H9 (cell line): ENCODE data around the gene ADAMTS6. TPM values are rescaled to one million over a fixed set of nuclear protein-coding genes. Genes with fewer than 3 reads are reported as not detected.

Source experiments
- DNase-seq: peaks from one replicate; pipeline ENCODE4 v3.0.0-alpha.2; 2017
- H2AFZ ChIP-seq: one replicate; pipeline ENCODE4 v1.6.1; 2013; ENCODE audit warnings: mild to moderate bottlenecking, low read length, control low read depth, moderate library complexity
- H2AK5ac ChIP-seq: 2 replicates; pipeline ENCODE4 v1.6.1; 2013; ENCODE audit warnings: low read length, control low read depth, mixed read lengths; ENCODE audit not compliant: insufficient read length
- H2BK120ac ChIP-seq: one replicate; pipeline ENCODE4 v1.6.1; 2013; ENCODE audit warnings: low read depth, mild to moderate bottlenecking, low read length, control low read depth, inconsistent platforms; ENCODE audit not compliant: poor library complexity, severe bottlenecking
- H2BK12ac ChIP-seq: 2 replicates; pipeline ENCODE4 v1.6.1; 2013; ENCODE audit warnings: low read length, control low read depth, mixed read lengths, low read depth; ENCODE audit not compliant: insufficient read length
- H2BK15ac ChIP-seq: 2 replicates; pipeline ENCODE4 v1.6.1; 2013; ENCODE audit warnings: low read depth, low read length, control low read depth
- H2BK20ac ChIP-seq: one replicate; pipeline ENCODE4 v1.6.1; 2013; ENCODE audit warnings: low read depth, mild to moderate bottlenecking, low read length, control low read depth, inconsistent platforms; ENCODE audit not compliant: poor library complexity, severe bottlenecking
- H2BK5ac ChIP-seq: 2 replicates; pipeline ENCODE4 v1.6.1; 2013; ENCODE audit warnings: low read length, control low read depth, mixed read lengths; ENCODE audit not compliant: insufficient read length
- H3K14ac ChIP-seq: 2 replicates; pipeline ENCODE4 v1.6.1; 2013; ENCODE audit warnings: low read length, control low read depth; ENCODE audit not compliant: insufficient read depth
- H3K18ac ChIP-seq: 2 replicates; pipeline ENCODE4 v1.6.1; 2013; ENCODE audit warnings: low read depth, mild to moderate bottlenecking, mixed read lengths, low read length, control low read depth; ENCODE audit not compliant: insufficient read length
- H3K23ac ChIP-seq: 2 replicates; pipeline ENCODE4 v1.6.1; 2013; ENCODE audit warnings: low read length, control low read depth, mixed read lengths, low read depth; ENCODE audit not compliant: insufficient read length
- H3K23me2 ChIP-seq: 2 replicates; pipeline ENCODE4 v1.6.1; 2013; ENCODE audit warnings: low read depth, mild to moderate bottlenecking, mixed read lengths, low read length, control low read depth; ENCODE audit not compliant: insufficient read length, poor library complexity, severe bottlenecking
- H3K27ac ChIP-seq: 2 replicates; pipeline ENCODE4 v1.5.1; 2013; ENCODE audit warnings: low read length, control low read depth, mixed read lengths, low read depth; ENCODE audit not compliant: insufficient read length
- H3K27me3 ChIP-seq: 2 replicates; pipeline ENCODE4 v1.6.1; 2013; ENCODE audit warnings: low read length, control low read depth, inconsistent platforms; ENCODE audit not compliant: insufficient read depth
- H3K4ac ChIP-seq: 2 replicates; pipeline ENCODE4 v1.6.1; 2013; ENCODE audit warnings: low read depth, mild to moderate bottlenecking, control low read depth, inconsistent platforms, low read length, moderate library complexity
- H3K4me1 ChIP-seq: 2 replicates; pipeline ENCODE4 v1.6.1; 2013; ENCODE audit warnings: low read length, control low read depth, inconsistent platforms; ENCODE audit not compliant: insufficient read depth
- H3K4me2 ChIP-seq: 2 replicates; pipeline ENCODE4 v1.6.1; 2013; ENCODE audit warnings: low read length, control low read depth, mixed read lengths; ENCODE audit not compliant: insufficient read length, insufficient read depth
- H3K56ac ChIP-seq: 2 replicates; pipeline ENCODE4 v1.6.1; 2013; ENCODE audit warnings: low read depth, mild to moderate bottlenecking, mixed read lengths, low read length, control low read depth; ENCODE audit not compliant: insufficient read length
- H3K79me1 ChIP-seq: 2 replicates; pipeline ENCODE4 v1.6.1; 2013; ENCODE audit warnings: low read depth, mild to moderate bottlenecking, moderate library complexity, low read length, control low read depth, inconsistent platforms; ENCODE audit not compliant: insufficient read depth, poor library complexity, severe bottlenecking
- H3K79me2 ChIP-seq: 2 replicates; pipeline ENCODE4 v1.6.1; 2013; ENCODE audit warnings: low read length, control low read depth, inconsistent platforms; ENCODE audit not compliant: insufficient read depth
- H3K9ac ChIP-seq: 2 replicates; pipeline ENCODE4 v1.6.1; 2013; ENCODE audit warnings: low read length, control low read depth, mixed read lengths; ENCODE audit not compliant: insufficient read length; ENCODE audit errors: extremely low read depth
- H3K9me3 ChIP-seq: one replicate; pipeline ENCODE4 v1.6.1; 2013; ENCODE audit warnings: low read depth, low read length, inconsistent platforms; ENCODE audit not compliant: control insufficient read depth
- H3T11ph ChIP-seq: one replicate; pipeline ENCODE4 v1.6.1; 2013; ENCODE audit warnings: mild to moderate bottlenecking, low read length, control low read depth, inconsistent platforms
- H4K20me1 ChIP-seq: one replicate; pipeline ENCODE4 v1.6.1; 2013; ENCODE audit not compliant: control insufficient read depth, insufficient read length, insufficient read depth
- H4K5ac ChIP-seq: 2 replicates; pipeline ENCODE4 v1.6.1; 2013; ENCODE audit warnings: low read depth, mild to moderate bottlenecking, mixed read lengths, low read length, control low read depth; ENCODE audit not compliant: insufficient read length
- H4K8ac ChIP-seq: replicated peaks from 2 replicates; pipeline ENCODE4 v1.6.1; 2013; ENCODE audit warnings: low read length, control low read depth, mixed read lengths, low read depth; ENCODE audit not compliant: insufficient read length
- H4K91ac ChIP-seq: 2 replicates; pipeline ENCODE4 v1.6.1; 2013; ENCODE audit warnings: low read depth, mild to moderate bottlenecking, moderate library complexity, mixed read lengths, low read length, control low read depth; ENCODE audit not compliant: insufficient read length
- H3K27ac Mint-ChIP-seq, 3 experiments: 2 replicates in 2 of 3; 3 replicates in 1 of 3; pipeline ENCODE4 v1.8.0; 2020 to 2021; ENCODE audit warnings: mixed read lengths in 3 of 3, mild to moderate bottlenecking in 1 of 3, moderate library complexity in 1 of 3
- H3K27me3 Mint-ChIP-seq: 2 replicates; pipeline ENCODE4 v1.8.0; 2021; ENCODE audit warnings: low read depth, mild to moderate bottlenecking, moderate library complexity, mixed read lengths
- H3K36me3 Mint-ChIP-seq, 3 experiments: 2 replicates in 2 of 3; 3 replicates in 1 of 3; pipeline ENCODE4 v1.8.0; 2020 to 2021; ENCODE audit warnings: low read depth in 3 of 3, mixed read lengths in 3 of 3; ENCODE audit not compliant: insufficient read depth in 1 of 3
- H3K4me1 Mint-ChIP-seq, 2 experiments: 2 replicates each; pipeline ENCODE4 v1.8.0; 2020; ENCODE audit warnings: mixed read lengths in 2 of 2
- H3K4me3 Mint-ChIP-seq, 2 experiments: 2 replicates in 1 of 2; 3 replicates in 1 of 2; pipeline ENCODE4 v1.8.0; 2020 to 2021; ENCODE audit warnings: mild to moderate bottlenecking in 2 of 2, mixed read lengths in 2 of 2, moderate library complexity in 1 of 2
- H3K9me3 Mint-ChIP-seq, 2 experiments: 2 replicates in 1 of 2; 3 replicates in 1 of 2; pipeline ENCODE4 v1.8.0; 2020; ENCODE audit warnings: mild to moderate bottlenecking in 2 of 2, mixed read lengths in 2 of 2, moderate library complexity in 1 of 2
- WGBS: extraction: QIAGEN DNeasy Blood & Tissue Kit; methylation state at CpG from one replicate; pipeline ENCODE4 v1.1.7; 2013; ENCODE audit warnings: missing lambda C conversion rate, low lambda C conversion rate, mixed read lengths; ENCODE audit not compliant: insufficient read length; ENCODE audit errors: extremely low coverage; 5-methylcytosine and 5-hydroxymethylcytosine counted together
- total RNA-seq: library from RNA; stranded (reverse); gene quantifications from 2 replicates; pipeline ENCODE4 v1.2.1, GENCODE V29; 2021
- TF ChIP-seq, protein P1 (sequence below): fragments of 200-600 bp; sonication (generic); conservative IDR thresholded peaks from 3 replicates; pipeline ENCODE4 v1.8.0; 2021; ENCODE audit warnings: antibody characterized with exemption, mild to moderate bottlenecking

The ADAMTS6 gene
- total RNA-seq, 1 experiment from 2014 or later, result 0.33 TPM

DNA sequence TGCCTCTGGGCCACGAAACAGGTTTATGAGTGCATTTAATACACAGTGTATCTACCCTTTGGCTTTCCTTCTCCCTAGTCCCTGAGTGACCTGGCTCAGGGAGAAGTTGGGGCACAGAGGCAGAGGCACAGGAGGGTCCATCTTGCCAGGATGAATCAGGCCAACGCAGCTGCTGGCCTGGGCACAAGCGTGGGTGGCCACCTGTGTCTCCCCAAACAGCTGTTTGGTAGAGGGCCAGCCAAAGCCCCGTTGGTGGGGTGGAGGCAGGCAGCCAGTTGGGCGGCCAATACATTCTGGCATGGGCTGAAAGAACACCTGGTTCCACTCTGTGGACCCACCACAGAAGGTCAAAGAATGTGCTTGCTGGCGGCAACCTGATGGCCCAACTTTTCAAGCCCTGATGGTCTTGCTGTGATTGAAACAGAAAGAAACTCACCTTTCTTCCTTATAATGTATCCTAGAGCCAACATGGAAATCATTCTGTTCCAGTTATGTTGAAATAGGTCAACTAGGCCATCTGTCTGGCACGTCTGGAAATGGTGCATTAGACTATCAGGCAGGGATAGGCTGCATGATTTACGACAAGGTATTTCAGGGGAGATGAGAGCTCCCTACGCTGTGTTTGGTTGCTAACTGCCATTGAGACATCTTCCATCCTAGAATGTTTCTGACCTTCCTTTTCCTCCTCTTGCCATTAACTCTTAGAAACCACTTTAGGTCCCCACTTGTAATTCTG is 337.4 kb downstream of the ADAMTS6 start:
- Histone ChIP-seq H3K23ac (no peak overlapping the region), H3K27me3 (no peaks in the 10 kb centered on the region), H3K18ac (no peak overlapping the region), H3K23me2 (no peaks in the 10 kb centered on the region), H2AFZ (no peak overlapping the region), H4K20me1 (no peaks in the 10 kb centered on the region), H4K91ac (no peak overlapping the region), H3K79me1 (no peaks in the 10 kb centered on the region), H3K4me1 (peaks cover 9% of the 10 kb centered on the region), H2BK5ac (no peak overlapping the region), H2BK12ac (no peak overlapping the region), H3K56ac (no peak overlapping the region), H3K79me2 (no peaks in the 10 kb centered on the region), H3T11ph (no peak overlapping the region), H2BK120ac (no peak overlapping the region), H4K5ac (no peak overlapping the region), H3K4ac (no peak overlapping the region), H3K4me2 (no peak overlapping the region), H2BK15ac (0 out of 2 replicates have a peak overlapping the region, but pooled peaks have one; percentile 57), H3K27ac (no peak overlapping the region), H3K14ac (no peak overlapping the region; the same call in 1 of the 2 replicates), H3K9ac (no peak overlapping the region), H2BK20ac (no peak overlapping the region), H3K9me3 (no peaks in the 10 kb centered on the region), H4K8ac (no peak overlapping the region), H2AK5ac (no peak overlapping the region)
- Mint-ChIP-seq H3K27ac (no peak overlapping the region), H3K4me3 (no peak overlapping the region; a peak in 1 of 5 replicates), H3K27me3 (no peaks in the 10 kb centered on the region), H3K4me1 (peaks cover 32 to 33% of the 10 kb centered on the region in 2 experiments), H3K9me3 (peaks cover 0 to 5% of the 10 kb centered on the region in 2 experiments; a peak in 1 of 5 replicates), H3K36me3 (peaks cover 0 to 4% (median 0%) of the 10 kb centered on the region in 3 experiments; a peak in 2 of 7 replicates)
- WGBS, result no CpG with 5 or more reads among the region's 9 CpGs
- TF ChIP-seq, protein P1, sequence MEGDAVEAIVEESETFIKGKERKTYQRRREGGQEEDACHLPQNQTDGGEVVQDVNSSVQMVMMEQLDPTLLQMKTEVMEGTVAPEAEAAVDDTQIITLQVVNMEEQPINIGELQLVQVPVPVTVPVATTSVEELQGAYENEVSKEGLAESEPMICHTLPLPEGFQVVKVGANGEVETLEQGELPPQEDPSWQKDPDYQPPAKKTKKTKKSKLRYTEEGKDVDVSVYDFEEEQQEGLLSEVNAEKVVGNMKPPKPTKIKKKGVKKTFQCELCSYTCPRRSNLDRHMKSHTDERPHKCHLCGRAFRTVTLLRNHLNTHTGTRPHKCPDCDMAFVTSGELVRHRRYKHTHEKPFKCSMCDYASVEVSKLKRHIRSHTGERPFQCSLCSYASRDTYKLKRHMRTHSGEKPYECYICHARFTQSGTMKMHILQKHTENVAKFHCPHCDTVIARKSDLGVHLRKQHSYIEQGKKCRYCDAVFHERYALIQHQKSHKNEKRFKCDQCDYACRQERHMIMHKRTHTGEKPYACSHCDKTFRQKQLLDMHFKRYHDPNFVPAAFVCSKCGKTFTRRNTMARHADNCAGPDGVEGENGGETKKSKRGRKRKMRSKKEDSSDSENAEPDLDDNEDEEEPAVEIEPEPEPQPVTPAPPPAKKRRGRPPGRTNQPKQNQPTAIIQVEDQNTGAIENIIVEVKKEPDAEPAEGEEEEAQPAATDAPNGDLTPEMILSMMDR, result no peak
- DNase-seq, result no peak
